Measurements from ENCODE around the gene TNRC6B.

GRCh38 chr22:40314041-40314440 is 136.3 kb downstream of the TNRC6B start:
- TF ChIP-seq CTCF (IDR thresholded peaks at IDR 0.05; ENCODE audit: poor library complexity, severe bottlenecking) (no peak), EZH2 (IDR thresholded peaks at IDR 0.05; ENCODE audit: borderline replicate concordance, insufficient read depth, low read length, poor library complexity, severe bottlenecking) (no peak), EP300 (conservative IDR thresholded peaks at IDR 0.05; ENCODE audit: poor library complexity, severe bottlenecking) (no peak), RAD21 (conservative IDR thresholded peaks at IDR 0.05) (no peak), SMC3 (conservative IDR thresholded peaks at IDR 0.05; ENCODE audit: poor library complexity) (no peak), REST (IDR thresholded peaks at IDR 0.05; ENCODE audit: borderline replicate concordance) (no peak), TAF1 (IDR thresholded peaks at IDR 0.05; ENCODE audit: low read depth) (no peak)

All from neural cell (in vitro differentiated cells).